Measurements from ENCODE around the gene CLCN3.
"Not testable (repeated sequence)": the region's sequence is repeated elsewhere in the genome, so short reads cannot be mapped to it uniquely, and the experiment has no call there.

Gene CLCN3

DNA sequence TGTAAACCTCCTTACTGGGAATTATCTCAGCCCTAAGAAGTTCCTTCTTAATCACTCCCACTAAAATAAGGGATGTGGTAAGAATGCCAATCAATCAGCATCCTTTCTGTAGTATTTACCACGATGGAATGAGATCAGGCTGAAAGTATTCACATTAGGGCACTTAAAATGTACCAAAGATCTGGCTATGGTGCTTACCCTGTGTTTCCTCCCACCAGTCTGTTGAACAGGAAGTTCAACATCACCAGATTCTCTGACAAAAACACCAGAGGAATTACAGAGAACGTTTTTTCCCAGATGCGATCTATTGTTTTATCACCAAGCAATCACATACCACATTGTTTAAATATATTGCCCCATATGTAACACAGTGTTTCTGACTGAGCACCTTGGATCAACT lies 2.1 kb upstream of the CLCN3 start:
- DNase-seq, result no peak

DNA sequence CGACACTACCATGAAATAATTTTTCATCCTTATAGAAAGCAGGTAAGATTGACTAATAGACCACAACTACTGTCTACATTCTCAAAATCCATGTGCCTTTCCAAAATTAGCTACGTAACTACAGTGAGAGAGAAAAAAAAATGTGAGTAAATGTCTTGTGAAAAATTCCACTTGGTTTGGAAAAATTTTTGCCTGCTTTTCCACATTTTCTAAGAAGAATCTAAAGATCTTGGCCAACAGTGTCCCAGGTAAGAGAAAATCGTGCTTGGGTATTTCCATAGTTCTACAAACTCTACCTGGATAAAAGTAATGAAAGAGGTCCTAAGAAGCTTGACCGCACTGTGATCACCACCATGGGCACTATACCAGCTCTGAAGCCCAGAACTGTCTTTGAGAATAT lies 1.4 kb upstream of the CLCN3 start:
- DNase-seq, result no peak

- peak; percentile 88 for DNase-seq
Observed at GRCh38 chr4:169619518-169619957, 840 bp upstream of the CLCN3 start.

GRCh38 chr4:169620880-169621248 lies 486 bp downstream of the CLCN3 start:
- DNase-seq, result peak; percentile 76

GRCh38 chr4:169621731-169622492 lies 1.5 kb downstream of the CLCN3 start:
- peak; percentile 89 for DNase-seq

GRCh38 chr4:169622566-169622965 lies 2.2 kb downstream of the CLCN3 start:
- peak; percentile 65 for DNase-seq

- DNase-seq, result not testable (repeated sequence)
Observed at GRCh38 chr4:169624012-169624411, 3.6 kb downstream of the CLCN3 start.

- peak; percentile 64 for DNase-seq
Observed at GRCh38 chr4:169625886-169626285, 5.5 kb downstream of the CLCN3 start.

DNA sequence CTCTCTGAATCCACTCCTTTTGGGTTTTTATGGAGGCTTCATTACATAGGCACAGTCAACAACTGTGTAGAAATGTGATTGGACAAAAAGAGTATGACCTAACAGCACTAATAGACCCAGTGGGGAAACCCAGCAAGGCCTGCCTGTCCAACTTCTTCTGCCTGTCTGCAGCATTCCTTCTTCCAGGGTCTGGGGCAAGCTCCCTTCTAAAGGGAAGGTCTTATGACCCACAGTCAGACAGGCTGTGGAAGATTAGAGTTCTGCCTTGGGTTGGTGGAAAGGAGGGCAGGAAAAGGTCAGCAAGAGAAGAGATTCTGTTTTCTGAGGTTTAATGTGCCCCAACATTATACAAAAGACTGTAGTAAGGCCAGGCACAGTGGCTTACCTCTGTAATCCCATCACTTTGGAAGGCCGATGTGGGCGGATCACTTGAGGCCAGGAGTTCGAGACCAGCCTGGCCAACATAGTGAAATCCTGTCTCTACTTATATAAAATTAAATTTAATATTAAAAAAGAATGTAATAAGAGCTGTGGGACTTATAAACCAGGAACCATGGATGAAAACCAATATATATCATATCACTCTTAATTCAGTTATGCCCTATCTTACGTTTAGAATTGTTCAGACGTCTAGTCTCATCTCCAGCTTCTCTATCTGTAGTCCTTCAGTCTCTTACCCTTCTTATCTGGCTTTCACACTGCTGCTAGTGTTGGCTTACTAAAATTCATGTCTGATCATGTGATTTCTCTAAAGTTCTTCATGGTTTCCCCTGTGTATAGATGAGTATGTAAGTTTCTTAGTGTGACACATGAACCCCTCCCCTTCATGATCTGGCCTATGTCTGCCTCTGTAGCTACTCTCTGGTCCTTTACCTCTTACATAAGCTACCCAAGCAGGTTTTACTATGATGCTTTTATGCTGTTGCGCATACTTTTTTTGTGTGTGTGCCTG lies 6.2 kb downstream of the CLCN3 start:
- DNase-seq, result peak; percentile 98

GRCh38 chr4:169627307-169627706 lies 6.9 kb downstream of the CLCN3 start:
- peak; percentile 68 for DNase-seq

- DNase-seq, result peak; percentile 50
Observed at GRCh38 chr4:169628579-169628978, 8.2 kb downstream of the CLCN3 start.

- DNase-seq, result no peak
Observed at GRCh38 chr4:169630069-169630468, 9.7 kb downstream of the CLCN3 start.

DNA sequence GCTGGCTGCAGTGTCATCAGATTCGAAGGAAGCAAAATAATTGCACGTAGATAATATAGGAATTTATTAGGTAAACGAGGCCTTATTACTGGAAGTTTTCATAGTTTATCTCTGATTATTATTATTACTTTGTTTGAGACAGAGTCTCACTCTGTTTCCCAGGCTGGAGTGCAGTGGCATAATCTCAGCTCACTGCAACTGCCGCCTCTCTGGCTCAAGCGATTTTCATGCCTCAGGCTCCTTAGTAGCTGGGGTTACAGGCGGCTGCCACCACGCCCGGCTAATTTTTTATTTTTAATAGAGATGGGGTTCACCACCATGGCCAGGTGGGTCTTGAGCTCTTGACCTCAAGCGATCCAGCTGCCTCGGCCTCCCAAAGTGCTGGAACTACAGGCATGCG lies 12.5 kb downstream of the CLCN3 start:
- DNase-seq, result no peak

DNA sequence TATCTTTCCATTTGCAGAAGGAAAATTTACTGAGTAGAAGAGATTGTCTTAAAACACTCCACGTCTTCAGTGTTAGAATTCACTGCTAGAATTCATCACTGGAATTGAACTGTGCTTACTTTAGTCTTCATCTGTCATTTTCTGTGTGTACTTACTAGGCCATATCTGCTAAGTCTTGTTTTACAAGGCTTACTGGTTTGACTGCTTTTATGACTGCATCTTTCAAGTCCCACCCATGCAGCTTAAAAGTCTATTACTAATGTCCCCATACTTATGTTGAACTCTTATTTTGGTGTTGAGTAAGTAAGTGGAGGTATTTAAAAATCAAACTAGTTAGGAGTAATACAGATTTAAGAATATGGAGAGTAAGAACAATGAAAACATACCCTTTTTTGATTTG lies 14.6 kb downstream of the CLCN3 start:
- no peak for DNase-seq

DNA sequence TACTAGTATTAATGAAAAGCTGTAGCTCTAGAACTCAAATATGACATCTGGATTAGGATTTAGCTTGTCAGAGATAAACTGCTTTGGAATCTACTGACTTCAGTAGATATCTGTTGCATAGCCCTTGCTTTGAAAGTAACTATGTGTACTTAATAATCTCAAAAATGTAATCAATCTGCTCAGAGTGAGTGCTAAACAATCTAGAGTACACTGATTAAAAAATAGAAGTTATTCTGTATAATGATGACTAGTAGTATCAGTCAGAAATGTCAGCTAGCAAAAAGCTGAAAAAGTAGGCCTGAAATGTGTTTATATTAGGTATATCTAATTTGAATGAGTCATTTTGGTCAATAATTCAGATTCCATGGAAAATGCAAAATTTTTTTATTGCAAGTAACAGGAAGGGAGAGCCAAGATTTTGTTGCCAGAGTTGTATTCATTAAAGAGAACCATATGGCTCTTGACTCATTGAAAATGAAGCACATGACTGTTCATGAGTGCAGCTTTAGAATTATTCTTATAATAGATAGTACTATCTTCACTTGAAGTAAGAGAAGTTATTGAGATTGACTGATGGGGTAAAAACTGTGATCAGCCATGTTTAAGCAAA lies 20.0 kb downstream of the CLCN3 start:
- DNase-seq, result no peak

- no peak for DNase-seq
Observed at GRCh38 chr4:169644802-169645201, 24.4 kb downstream of the CLCN3 start.

- no peak for DNase-seq
Observed at GRCh38 chr4:169645627-169646026, 25.2 kb downstream of the CLCN3 start.

DNA sequence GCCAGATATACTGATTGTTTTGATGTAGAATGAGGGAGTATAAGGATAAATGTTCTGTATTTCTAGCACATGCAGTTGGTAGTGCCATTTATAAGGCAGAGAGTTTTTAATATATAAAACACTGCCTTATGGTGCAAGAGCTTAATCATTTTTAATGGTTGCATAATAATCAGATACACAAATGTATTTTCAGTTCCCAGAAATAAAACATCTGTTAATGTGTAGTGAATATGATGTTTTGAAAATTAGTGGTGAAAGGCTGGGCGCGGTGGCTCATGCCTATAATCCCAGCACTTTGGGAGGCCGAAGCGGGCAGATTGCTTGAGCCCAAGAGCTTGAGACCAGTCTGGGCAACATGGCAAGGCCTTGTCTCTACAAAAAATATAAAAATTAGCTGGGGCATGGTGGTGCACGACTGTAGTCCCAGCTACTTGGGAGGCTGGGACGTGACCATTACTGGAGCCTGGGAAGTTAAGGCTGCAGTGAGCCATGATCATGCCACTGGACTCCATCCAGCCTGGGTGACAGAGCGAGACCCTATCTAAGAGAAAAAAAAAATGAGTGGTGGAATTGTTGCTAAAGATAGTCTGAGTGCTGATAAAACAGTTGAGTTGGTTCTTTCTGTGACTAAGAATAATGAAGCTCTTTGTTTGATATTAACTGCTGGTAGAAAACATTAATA lies 29.3 kb downstream of the CLCN3 start:
- DNase-seq, result peak; percentile 74

DNA sequence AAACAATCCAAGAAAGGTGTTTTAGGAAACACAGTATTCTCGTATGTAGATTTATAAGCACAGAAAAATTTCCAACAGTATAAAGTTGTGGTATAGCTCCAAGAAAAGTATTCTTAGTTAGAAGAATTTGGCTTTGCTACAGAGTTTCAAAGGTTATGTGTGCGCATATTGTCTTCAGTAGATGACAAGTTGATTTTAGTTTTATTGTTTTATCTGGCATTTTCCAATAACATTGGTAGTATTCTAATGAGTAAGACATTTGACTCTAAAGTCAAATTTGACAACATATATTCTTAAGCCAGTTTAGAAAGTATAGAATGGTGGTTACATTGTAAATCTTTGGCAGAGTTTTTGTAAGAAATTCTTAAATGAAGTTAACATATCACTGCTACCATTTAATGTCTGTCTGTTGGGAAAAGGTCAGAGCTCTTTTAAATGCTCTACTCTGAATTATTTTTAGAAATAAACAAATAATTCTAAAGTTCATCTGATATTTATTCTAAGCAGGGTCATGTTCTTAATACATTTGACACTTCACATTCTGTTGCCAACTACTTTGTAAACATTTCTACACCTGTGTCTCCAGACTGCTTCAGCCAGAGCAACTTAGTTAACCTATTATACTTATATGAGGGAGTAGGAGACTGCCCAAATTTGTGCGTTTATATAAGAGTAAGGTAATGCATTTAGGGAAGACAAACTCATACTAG lies 30.0 kb downstream of the CLCN3 start:
- DNase-seq, result no peak

GRCh38 chr4:169652535-169652934 lies 32.2 kb downstream of the CLCN3 start:
- DNase-seq, result no peak

- DNase-seq, result no peak
Observed at GRCh38 chr4:169655401-169655800, 35.0 kb downstream of the CLCN3 start.

DNA sequence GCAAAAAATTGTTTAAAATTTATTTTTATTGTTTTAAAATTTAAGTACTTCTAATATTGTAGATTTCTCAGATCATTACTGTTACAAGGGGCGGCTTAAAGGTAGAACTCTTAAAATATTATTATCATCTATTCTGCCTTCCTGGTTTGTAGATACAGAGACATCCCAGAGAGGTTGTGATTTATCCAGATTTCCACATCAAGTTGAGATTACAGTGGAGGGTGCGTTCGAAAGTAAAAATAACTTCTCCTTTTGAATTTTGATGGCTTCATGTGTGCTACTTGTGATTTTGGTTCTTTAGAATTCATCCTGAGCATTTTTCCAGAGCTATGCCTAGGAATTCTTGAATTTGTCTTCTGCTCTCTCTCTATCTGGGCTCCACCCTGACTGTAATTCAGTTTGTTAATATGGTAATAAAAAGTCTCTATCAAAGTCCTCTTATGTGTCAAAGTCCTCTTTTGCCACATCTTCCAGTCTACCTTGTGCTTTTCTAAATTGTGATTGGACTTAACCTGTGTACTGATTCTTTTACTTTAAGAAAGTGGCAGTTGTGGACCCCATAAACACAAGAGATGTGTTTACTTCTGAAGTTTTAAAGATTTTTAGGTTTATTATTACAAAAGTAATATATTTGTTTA lies 37.2 kb downstream of the CLCN3 start:
- DNase-seq, result peak; percentile 55
